IPS DF 6.9 (cell line): ENCODE measurements around the gene KRT3.
"Not testable (repeated sequence)": the region's sequence is repeated elsewhere in the genome, so short reads cannot be mapped to it uniquely, and the experiment has no call there.

ENCODE experiments used
- DNase-seq: peaks from one replicate; pipeline ENCODE4 v3.0.0-alpha.2; 2013; ENCODE audit warnings: low read depth, low spot score
- H3K27ac ChIP-seq: one replicate; pipeline ENCODE4 v1.5.1; 2013; ENCODE audit warnings: low read length, control low read depth
- H3K27me3 ChIP-seq: 2 replicates; pipeline ENCODE4 v1.6.1; 2013; ENCODE audit warnings: mild to moderate bottlenecking, low read length; ENCODE audit not compliant: control insufficient read depth, insufficient read depth
- H3K36me3 ChIP-seq: 2 replicates; pipeline ENCODE4 v1.6.1; 2013; ENCODE audit warnings: low read length; ENCODE audit not compliant: control insufficient read depth, insufficient read depth
- H3K4me1 ChIP-seq: 2 replicates; pipeline ENCODE4 v1.6.1; 2013; ENCODE audit warnings: low read length; ENCODE audit not compliant: control insufficient read depth, insufficient read depth
- H3K4me3 ChIP-seq: 2 replicates; pipeline ENCODE4 v1.5.1; 2013; ENCODE audit warnings: mild to moderate bottlenecking, low read length
- H3K9me3 ChIP-seq: 2 replicates; pipeline ENCODE4 v1.6.1; 2013; ENCODE audit warnings: low read length, inconsistent platforms; ENCODE audit not compliant: control insufficient read depth, insufficient read depth
- WGBS: extraction: QIAGEN DNeasy Blood & Tissue Kit; methylation state at CpG from one replicate; pipeline ENCODE4 v1.1.7; 2013; ENCODE audit warnings: mixed read lengths, missing lambda C conversion rate; ENCODE audit not compliant: insufficient read length, insufficient coverage; 5-methylcytosine and 5-hydroxymethylcytosine counted together

KRT3 gene

GRCh38 chr12:52766351-52767019, 29.4 kb downstream of the KRT3 start:
- Histone ChIP-seq H3K27me3 (peaks cover 1% of the 10 kb centered on the region; the same call in 1 of the 2 replicates), H3K4me1 (no peaks in the 10 kb centered on the region), H3K9me3 (no peaks in the 10 kb centered on the region), H3K27ac (no peak overlapping the region), H3K4me3 (no peak overlapping the region), H3K36me3 (no peaks in the 10 kb centered on the region)
- DNase-seq, result no peak
- no CpG with 5 or more reads among the region's 5 CpGs for whole genome bisulfite sequencing

DNA sequence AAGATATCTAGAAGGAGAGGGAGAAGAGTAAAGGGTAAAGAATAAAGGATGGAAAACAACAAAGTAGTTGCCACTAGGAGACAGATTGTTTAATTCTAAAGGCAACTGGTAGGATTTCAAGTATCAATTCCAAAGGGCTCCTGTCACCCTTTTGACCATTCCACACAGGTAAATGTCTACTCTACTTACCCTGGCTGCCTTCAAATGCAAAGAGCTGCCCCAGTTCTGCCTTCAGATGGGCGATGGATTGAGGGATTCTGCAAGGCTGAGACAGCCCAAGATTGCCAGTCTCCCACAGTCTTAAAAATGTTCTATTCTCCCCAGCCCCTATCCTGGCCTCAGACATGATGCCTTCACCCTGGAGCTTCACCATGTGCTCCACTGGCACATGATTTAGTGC, 30.2 kb downstream of the KRT3 start:
- peaks cover 1% of the 10 kb centered on the region; the same call in 1 of the 2 replicates for H3K27me3 ChIP-seq
- H3K9me3 ChIP-seq, result no peaks in the 10 kb centered on the region; the same call in 1 of the 2 replicates
- no CpG with 5 or more reads among the region's 1 CpG for WGBS
- no peak overlapping the region for H3K27ac ChIP-seq
- no peak for DNase-seq
- no peaks in the 10 kb centered on the region for H3K36me3 ChIP-seq
- H3K4me1 ChIP-seq, result no peaks in the 10 kb centered on the region
- H3K4me3 ChIP-seq, result no peak overlapping the region

DNA sequence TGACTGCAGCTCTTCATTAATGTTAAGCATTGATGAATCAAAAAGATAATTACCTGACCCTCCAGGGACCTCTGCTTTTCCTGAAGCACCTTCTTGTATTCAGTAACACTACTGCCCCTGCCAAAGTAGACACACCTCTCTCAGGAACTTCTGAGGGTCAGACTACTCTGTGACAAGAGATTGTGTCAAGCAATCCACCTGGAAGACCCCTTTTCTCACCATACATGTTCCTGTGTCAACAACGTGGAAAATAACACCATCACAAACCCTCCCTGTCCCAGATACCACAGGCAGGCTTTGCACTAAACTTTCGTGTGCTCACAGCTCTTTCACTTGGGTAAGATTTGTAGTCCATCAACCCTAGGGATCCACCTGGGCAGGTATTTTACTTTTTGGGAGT, 31.9 kb downstream of the KRT3 start:
- Histone ChIP-seq H3K27ac (no peak overlapping the region), H3K27me3 (peaks cover 1% of the 10 kb centered on the region; the same call in 1 of the 2 replicates), H3K4me1 (no peaks in the 10 kb centered on the region), H3K9me3 (peaks cover 2% of the 10 kb centered on the region), H3K36me3 (no peaks in the 10 kb centered on the region), H3K4me3 (no peak overlapping the region)
- WGBS, result no CpG with 5 or more reads among the region's 2 CpGs
- no peak for DNase-seq

DNA sequence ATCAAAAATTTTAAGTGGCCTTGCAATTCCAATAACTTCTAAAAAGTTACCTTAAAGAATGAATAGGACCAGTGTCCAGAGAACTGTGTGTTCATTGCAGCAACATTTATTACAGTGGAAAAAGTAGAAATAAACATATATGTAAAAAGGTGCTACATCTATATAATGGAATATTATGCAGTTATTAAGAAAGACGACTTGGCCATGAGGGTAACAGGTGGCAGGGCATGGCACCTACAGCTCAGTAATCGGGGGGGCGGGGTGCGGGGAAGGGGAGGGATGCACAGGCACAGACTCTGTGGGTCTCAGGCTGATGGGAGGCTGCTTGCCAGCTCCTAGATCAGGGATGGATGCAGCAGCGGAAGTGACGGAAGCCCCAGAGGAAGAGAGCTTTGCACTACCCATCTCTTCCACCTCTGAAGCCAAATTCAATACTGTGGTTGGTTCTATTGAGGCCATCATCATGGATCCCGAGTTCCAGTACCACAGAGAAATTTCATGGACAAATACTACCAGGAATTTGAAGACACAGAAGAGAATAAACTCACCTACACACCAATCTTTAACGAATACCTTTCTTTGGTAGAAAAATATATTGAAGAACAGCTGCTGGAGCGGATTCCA, 32.8 kb downstream of the KRT3 start:
- Histone ChIP-seq H3K4me3 (no peak overlapping the region), H3K4me1 (no peaks in the 10 kb centered on the region), H3K36me3 (no peaks in the 10 kb centered on the region), H3K9me3 (peaks cover 2% of the 10 kb centered on the region), H3K27ac (no peak overlapping the region), H3K27me3 (peaks cover 1% of the 10 kb centered on the region; the same call in 1 of the 2 replicates)
- no CpG with 5 or more reads among the region's 9 CpGs for WGBS
- DNase-seq, result no peak

DNA sequence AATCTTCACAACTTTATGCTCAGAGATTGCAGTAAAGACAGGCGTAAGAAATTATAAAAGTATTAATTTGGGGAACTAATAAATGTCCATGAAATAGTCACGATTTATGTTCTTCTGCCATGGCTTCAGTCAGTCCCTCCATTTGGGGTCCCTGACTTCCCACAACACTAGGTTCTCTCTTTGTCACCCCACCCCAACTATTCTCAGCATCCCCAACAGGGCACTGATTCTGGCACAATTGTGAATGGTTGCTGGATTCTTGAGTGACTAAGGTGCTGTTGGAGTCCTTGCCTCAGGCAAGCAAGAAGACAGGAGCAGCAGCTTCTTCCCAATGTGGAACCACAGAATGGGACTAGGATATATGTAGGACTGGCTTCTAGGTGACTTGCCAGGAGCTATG, 34.1 kb downstream of the KRT3 start:
- peaks cover 1% of the 10 kb centered on the region; the same call in 1 of the 2 replicates for H3K27me3 ChIP-seq
- no peak overlapping the region for H3K27ac ChIP-seq
- no peaks in the 10 kb centered on the region for H3K4me1 ChIP-seq
- DNase-seq, result no peak
- H3K36me3 ChIP-seq, result no peaks in the 10 kb centered on the region
- H3K4me3 ChIP-seq, result no peak overlapping the region
- WGBS, result no CpG with 5 or more reads among the region's 2 CpGs
- H3K9me3 ChIP-seq, result peaks cover 2% of the 10 kb centered on the region

DNA sequence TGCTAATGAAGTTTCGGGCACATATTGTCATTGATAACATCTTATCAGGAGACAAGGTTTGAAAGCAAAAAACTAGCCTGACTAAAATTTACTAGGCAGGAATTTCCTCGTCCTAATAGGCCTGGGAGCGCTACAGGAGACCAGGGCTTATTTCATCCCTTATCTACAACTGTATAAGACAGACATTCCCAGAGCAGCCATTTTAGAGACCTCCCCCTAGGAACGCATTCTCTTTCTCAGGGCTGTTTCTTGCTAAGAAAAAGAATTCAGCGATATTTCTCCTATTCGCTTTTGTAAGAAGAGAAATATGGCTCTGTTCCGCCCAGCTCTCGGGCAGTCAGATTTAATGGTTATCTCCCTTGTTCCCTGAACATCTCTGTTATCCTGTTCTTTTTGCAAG, 34.7 kb downstream of the KRT3 start:
- WGBS, result no CpG with 5 or more reads among the region's 8 CpGs

GRCh38 chr12:52760623-52761022, 35.3 kb downstream of the KRT3 start:
- Histone ChIP-seq H3K36me3 (no peaks in the 10 kb centered on the region), H3K27me3 (peaks cover 1% of the 10 kb centered on the region; the same call in 1 of the 2 replicates), H3K9me3 (peaks cover 2% of the 10 kb centered on the region), H3K4me3 (no peak overlapping the region), H3K27ac (no peak overlapping the region), H3K4me1 (no peaks in the 10 kb centered on the region)
- DNase-seq, result no peak

More for the DNA sequence above, 34.7 kb downstream of the KRT3 start:
- not testable (repeated sequence) for DNase-seq, H3K27ac ChIP-seq, H3K27me3 ChIP-seq, H3K9me3 ChIP-seq, H3K4me1 ChIP-seq, H3K4me3 ChIP-seq, H3K36me3 ChIP-seq

DNA sequence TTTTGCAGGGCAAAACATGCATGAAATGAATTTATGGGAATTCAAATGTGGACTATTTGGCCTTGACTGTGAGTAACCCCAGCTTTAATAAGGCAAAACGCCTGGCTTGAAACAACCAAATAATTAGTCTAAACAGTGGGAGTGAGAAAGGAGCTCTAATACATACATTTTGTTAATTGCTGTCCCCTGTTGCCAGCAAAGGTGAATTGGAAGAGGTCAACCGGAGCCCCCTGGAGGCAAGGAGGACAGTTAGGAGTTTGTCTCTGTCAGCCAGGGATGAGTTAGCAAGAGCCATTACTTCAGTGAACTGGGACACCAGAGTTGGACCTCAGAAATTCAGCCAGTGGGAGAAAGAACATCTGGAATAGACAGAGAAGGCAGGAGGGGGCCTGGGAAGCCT, 36.2 kb downstream of the KRT3 start:
- peaks cover 2% of the 10 kb centered on the region for H3K9me3 ChIP-seq
- no peak for DNase-seq
- peaks cover 1% of the 10 kb centered on the region; the same call in 1 of the 2 replicates for H3K27me3 ChIP-seq
- no peaks in the 10 kb centered on the region for H3K4me1 ChIP-seq
- H3K27ac ChIP-seq, result no peak overlapping the region
- H3K36me3 ChIP-seq, result no peaks in the 10 kb centered on the region
- H3K4me3 ChIP-seq, result no peak overlapping the region
- WGBS, result no CpG with 5 or more reads among the region's 2 CpGs

- DNase-seq, result no peak
- H3K27ac ChIP-seq, result no peak overlapping the region
- H3K27me3 ChIP-seq, result peaks cover 1% of the 10 kb centered on the region; the same call in 1 of the 2 replicates
- no peaks in the 10 kb centered on the region for H3K4me1 ChIP-seq
- peaks cover 2% of the 10 kb centered on the region for H3K9me3 ChIP-seq
- H3K36me3 ChIP-seq, result no peaks in the 10 kb centered on the region
- no CpG with 5 or more reads among the region's 2 CpGs for WGBS
- no peak overlapping the region for H3K4me3 ChIP-seq
Observed at GRCh38 chr12:52759218-52759617, 36.7 kb downstream of the KRT3 start.

DNA sequence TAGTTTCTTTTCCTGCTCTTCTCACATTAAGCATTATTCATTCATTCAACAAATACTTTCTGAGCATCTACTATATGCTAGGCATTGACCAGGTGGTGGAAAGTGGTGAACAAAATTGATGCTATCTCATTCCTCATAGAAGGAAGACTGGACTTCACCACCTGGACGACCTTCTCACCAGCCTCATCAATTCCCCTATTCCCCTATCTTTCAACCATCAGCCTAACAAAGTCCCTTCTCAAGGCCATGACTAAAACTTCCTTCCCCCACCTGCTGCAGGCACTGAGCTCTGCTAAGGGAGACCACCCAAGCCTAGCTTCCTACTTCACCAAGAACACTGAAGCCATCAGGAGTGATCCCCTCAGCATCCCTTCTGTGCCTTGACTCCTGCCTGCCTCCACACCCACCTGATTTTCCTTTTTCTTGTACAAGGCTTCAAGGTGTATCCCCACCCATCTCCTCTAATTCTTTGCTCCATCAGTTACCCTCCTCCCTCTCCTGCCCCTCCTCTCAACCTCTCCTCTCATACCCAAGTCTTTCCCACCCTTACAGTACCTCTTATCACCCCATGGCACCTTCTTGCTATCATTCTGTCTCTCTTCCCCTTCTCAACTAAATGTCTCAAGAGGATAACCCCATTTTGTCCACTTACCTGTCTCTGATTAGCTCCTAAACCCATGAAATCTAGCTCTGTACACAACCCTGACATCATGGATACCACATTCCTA, 38.3 kb downstream of the KRT3 start:
- DNase-seq, result no peak
- H3K4me3 ChIP-seq, result no peak overlapping the region
- H3K9me3 ChIP-seq, result peaks cover 2% of the 10 kb centered on the region
- no peaks in the 10 kb centered on the region for H3K27me3 ChIP-seq
- no peaks in the 10 kb centered on the region for H3K4me1 ChIP-seq
- no peaks in the 10 kb centered on the region for H3K36me3 ChIP-seq
- no peak overlapping the region for H3K27ac ChIP-seq
- no CpG with 5 or more reads among the region's 1 CpG for WGBS
